Measurements from ENCODE around the gene SORT1. TPM values are rescaled to one million over a fixed set of nuclear protein-coding genes. Genes with fewer than 3 reads are reported as not detected.

Gene SORT1
- total and polyA plus RNA-seq, 2 of the 13 experiments (the other 11 are each of a cell fraction or from before 2014, with no cell fraction given): 32.4 to 93.0 TPM

GRCh38 chr1:109282952-109283747 is 114.6 kb downstream of the SORT1 start, which contains the start of gene PSRC1 (continued):
- TF ChIP-seq PAXIP1 (CRISPR knock-in tag; conservative IDR thresholded peaks at IDR 0.05) (peak; percentile 54), SRSF9 (IDR thresholded peaks at IDR 0.05; ENCODE audit: borderline replicate concordance, insufficient read depth, low read depth, low read length, poor library complexity, severe bottlenecking) (no peak), KDM4B (CRISPR knock-in tag; IDR thresholded peaks at IDR 0.05) (0 out of 2 replicates have a peak, but pooled peaks have one; percentile 28), ZNF34 (CRISPR knock-in tag; IDR thresholded peaks at IDR 0.05; ENCODE audit: borderline replicate concordance) (0 out of 2 replicates have a peak, but pooled peaks have one; percentile 14), ZNF781 (CRISPR knock-in tag; IDR thresholded peaks at IDR 0.05; ENCODE audit: borderline replicate concordance, not compliant biosample characterization) (peak; percentile 56), PITX1 (CRISPR knock-in tag; IDR thresholded peaks at IDR 0.05) (peak; percentile 46; the same call in 1 of the 2 replicates), ZNF580 (CRISPR knock-in tag; IDR thresholded peaks at IDR 0.05; ENCODE audit: borderline replicate concordance, low read depth) (peak; percentile 87; the same call in 1 of the 2 replicates), ISL2 (CRISPR knock-in tag; IDR thresholded peaks at IDR 0.05) (peak; percentile 70), IRF2 (CRISPR knock-in tag; IDR thresholded peaks at IDR 0.05) (peak; percentile 55), MXD1 (CRISPR knock-in tag; IDR thresholded peaks at IDR 0.05) (0 out of 2 replicates have a peak, but pooled peaks have one; percentile 49), GABPA (IDR thresholded peaks at IDR 0.05; ENCODE audit: low read depth, low read length) (peak; percentile 64), GABPA (CRISPR knock-in tag; IDR thresholded peaks at IDR 0.05; ENCODE audit: low read depth) (peak; percentile 91), CCDC6 (CRISPR knock-in tag; IDR thresholded peaks at IDR 0.05) (0 out of 2 replicates have a peak, but pooled peaks have one; percentile 25), SALL2 (CRISPR knock-in tag; IDR thresholded peaks at IDR 0.05) (peak; percentile 70), AHR (CRISPR knock-in tag; IDR thresholded peaks at IDR 0.05) (0 out of 2 replicates have a peak, but pooled peaks have one; percentile 61), POLR2G (IDR thresholded peaks at IDR 0.05; ENCODE audit: low read depth, low read length) (peak; percentile 86)
